AG08395 (cell line): ENCODE results near the gene YPEL2.
"Not testable (repeated sequence)": the region's sequence is repeated elsewhere in the genome, so short reads cannot be mapped to it uniquely, and the experiment has no call there.

Source experiments
- DNase-seq: peaks from one replicate; pipeline ENCODE4 v3.0.0; 2012; ENCODE audit warnings: mixed read lengths, low spot score

Gene YPEL2, protein sequence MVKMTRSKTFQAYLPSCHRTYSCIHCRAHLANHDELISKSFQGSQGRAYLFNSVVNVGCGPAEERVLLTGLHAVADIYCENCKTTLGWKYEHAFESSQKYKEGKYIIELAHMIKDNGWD

DNA sequence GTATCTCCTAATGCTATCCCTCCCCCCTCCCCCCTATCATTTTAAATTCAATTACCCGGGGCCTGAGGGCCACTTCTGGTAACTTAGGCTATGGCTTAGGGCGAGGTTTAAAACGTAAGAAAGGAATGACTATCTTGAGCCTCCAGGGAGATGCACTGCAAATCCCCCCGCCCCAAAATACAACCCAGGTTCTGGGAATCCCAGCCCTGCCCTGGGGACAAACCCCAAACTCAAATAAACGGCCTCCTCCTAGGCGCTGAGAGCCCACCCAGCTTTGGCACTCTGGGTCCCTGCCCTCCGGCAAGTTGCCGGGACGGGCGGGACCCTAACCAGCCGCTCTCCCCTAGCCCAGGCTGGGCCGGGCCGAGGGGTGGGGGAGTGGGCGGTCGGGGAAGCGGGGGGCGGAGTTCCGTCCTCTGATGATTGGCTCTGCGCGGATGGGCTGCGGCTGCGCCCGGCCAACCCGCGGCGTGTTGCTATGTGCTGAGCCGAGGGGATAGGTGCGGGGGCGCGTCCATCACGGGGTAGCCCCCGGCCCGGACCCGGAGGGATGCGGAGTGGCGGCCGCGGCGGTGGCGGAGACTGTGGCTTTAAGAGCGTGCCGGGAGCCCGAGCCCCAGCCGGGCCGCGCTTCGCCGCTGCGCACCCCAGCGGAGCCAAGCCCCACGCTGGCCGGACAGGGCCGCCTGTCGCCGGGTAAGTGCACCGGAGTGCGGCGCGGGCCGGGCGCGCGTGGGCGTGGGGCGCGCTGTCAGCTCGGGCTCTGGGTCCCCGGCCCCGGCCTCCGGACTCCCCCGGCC is at the start of gene YPEL2:
Gene YPEL2, plus strand, starts transcription at position 527 of the 800 bp plus-strand sequence. CDS start 21,755 bp downstream, outside the sequence.
- DNase-seq, result peak; percentile 97

DNA sequence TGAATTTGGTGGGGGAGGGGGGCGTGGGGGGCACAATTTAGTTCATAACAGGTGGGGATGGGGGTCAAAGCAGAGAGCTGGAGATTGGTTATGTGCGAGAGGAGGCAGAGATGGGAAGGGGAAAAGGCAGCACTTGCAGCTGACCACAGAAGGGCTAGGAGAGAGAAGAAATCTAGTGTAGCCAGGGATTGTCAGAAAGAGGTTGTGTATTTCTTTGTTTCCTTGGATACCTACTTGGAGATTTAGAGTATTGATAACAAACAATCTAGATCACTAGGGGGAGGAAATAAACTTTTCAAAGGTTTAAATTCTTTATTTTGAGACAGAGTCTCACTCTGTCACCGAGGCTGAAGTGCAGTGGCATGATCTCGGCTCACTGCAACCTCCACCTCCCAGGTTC is 47.1 kb upstream of the YPEL2 start:
- no peak for DNase-seq

DNA sequence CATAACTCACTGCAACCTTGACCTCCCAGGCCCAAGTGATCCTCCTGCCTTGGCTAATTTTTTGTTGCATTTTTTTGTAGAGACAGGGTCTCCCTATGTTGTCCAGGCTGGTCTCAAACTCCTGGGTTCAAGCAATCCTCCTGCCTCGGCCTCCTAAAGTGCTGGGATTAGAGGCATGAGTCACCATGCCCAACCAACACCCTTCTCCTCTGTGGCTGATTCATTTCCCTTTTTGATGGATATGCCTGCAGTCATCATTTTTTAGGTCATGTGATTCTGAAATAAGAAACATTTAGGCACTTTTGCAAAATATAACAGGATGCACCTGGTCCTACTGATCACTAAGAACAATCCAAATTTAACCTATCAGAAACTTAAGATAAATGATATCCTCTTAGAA is 44.0 kb upstream of the YPEL2 start:
- DNase-seq, result no peak

DNA sequence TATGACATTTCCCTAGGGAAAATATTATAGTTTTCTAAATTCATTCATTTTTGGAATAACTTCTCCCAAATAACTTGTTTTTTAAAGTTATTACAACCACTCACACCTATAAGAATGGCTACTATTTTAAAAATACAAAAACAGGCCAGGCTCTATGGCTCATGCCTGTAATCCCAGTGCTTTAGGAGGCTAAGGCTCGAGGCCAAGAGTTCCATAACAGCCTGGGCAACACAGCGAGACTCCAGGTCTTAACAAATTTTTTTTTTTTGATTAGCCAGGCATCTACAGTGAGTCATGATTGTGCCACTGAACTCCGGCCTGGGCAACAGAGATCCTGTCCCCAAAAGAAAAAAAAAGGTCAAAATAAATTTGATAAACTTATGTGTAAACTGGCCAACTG is 43.6 kb upstream of the YPEL2 start:
- DNase-seq, result no peak

DNA sequence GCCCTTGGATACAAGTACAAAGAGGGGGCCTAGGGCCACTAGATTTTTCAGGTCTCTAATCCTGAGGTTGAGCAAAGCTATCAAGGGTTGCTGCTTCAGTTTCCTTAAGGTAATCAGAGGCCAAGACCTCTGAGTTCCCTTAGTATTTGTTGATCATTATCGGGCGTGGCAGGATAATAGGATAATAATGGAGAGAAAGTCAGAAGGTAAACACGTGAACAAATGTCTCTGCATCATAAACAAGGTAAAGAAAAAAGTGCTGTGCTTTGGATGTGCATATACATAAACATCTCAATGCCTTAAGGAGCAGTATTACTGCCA is 41.5 kb upstream of the YPEL2 start:
- no peak for DNase-seq

DNA sequence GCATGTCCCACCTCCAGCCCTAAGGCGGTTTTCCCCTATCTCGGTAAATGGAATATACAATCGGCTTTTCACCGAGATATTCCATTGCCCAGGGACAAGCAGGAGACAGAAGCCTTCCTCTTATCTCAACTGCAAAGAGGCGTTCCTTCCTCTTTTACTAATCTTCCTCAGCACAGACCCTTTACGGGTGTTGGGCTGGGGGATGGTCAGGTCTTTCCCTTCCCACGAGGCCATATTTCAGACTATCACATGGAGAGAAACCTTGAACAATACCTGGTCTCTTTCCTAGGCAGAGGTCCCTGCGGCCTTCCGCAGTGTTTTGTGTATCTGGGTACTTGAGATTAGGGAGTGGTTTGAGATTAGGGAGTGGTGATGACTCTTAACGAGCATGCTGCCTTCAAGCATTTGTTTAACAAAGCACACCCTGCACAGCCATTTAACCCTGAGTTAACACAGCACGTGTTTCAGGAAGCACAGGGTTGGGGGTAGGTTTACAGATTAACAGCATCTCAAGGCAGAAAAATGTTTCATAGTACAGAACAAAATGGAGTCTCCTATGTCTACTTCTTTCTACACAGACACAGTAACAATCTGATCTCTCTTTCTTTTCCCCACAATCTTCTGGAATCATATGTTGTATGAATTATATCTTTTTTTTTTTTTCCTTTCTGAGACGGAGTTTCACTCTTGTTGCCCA is 41.0 kb upstream of the YPEL2 start:
- not testable (repeated sequence) for DNase-seq

DNA sequence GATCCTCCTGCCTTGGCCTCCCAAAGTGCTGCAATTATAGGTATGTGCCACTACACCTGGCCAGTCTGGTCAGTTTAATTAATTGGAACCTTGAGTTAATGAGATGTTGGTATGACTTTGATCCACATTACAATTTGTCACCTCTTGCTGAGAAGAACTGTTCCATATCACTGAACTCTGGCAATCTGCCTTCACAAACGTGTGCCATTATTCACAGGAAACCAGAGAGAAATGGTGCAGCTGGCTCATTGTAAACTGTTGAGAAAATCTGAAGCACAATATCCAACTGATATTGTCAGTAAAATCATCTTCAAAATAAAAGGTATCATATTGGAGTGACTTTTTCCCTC is 39.3 kb upstream of the YPEL2 start:
- no peak for DNase-seq

DNA sequence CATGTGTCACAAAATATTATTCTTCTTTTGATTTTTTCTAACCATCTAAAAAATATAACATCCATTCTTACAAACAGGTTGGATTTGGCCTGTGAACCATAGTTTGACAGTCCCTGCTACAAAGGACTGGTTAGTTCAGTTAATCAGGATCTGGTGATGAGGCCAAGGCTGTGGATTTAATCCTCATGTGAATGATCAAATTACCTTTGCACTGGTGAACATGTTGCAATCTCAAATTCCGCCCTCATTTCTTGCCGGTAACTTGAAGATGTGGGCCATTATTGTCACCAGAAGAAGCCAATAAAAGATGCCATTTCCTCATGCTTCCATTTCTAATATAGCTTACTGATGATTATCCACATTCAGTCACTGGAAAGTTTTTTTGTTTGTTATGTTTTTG is 35.3 kb upstream of the YPEL2 start:
- no peak for DNase-seq

DNA sequence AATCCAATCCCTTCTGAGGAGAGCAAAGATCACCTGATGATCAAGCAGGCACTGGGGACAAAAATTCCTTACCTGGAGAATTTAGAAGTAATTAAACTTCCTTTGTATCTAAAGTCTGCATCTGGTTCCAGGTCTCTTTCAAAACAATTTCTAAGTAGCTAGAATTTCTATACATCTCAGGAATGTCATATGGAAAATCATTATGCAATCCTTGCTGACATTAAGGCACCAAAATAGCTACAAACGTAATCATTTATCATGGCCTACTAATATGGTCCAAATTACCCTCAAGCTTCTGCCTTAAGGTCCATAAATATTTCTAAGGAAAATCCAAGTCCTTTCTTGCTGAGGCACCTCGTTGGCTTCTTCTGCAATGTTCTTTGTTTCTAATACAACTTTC is 32.9 kb upstream of the YPEL2 start:
- no peak for DNase-seq

DNA sequence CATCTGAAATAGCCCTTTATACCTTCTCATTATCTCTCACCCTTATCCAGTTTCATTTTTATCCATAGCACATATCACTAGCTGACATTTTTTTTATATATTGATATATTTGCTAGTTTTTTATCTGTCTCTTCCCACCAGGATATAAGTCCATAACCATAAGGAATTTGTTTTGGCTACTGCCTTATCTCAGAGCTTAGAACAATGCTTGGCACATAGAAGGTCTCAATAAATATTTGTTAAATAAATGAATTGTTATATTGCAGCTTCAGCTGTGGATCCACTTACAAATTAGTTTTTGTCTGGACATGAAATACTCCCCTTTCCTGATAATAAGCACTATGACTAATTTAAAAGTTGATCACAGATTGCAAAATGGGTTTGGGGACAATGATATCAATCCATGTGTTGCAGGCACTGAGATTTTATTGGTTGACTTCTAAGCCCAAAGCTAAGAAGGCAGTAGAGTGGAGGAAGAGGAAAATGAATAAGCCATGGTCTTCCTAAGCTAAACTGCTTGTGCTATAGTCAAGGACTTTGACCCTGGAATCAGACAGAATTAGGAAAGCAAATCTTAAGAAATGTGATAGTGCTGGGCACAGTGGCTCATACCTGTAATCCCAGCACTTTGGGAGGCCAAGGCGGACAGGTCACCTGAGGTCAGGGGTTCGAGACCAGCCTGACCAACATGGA is 31.9 kb upstream of the YPEL2 start:
- DNase-seq, result no peak

DNA sequence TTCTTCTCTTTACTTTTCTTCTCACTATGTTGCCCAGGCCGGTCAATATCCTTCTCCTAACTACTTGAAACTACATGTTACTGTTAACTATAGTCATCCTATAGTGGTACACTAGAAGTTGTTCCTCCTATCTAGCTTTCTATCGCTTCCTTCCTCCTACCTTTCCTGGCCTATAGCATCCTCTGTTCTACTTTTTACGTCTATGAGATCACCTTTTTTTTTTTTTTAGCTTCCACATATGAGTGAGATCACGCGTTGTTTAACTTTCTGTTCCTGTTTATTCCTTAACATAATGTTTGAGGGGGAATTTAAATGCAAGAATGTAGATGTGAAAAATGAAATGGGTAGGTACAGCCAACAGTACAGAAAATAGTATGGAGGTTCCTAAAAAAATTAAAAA is 30.5 kb upstream of the YPEL2 start:
- DNase-seq, result no peak

DNA sequence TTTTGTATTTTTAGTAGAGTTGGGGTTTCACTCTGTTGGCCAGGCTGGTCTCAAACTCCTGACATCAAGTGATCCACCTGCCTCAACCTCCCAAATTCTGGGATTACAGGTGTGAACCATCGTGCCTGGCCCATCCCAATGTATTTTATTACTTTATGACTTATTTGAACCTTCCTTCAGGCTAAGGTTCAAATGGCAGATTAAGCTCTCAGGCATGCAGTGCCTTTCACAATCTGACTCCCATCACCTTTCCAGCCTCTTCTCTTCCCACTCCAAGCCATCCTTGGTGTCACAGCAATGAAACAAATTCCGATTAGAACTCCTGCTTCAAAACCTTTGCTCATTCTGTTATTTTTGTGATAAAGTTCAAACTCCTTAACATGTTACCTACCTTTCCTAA is 26.6 kb upstream of the YPEL2 start:
- no peak for DNase-seq

DNA sequence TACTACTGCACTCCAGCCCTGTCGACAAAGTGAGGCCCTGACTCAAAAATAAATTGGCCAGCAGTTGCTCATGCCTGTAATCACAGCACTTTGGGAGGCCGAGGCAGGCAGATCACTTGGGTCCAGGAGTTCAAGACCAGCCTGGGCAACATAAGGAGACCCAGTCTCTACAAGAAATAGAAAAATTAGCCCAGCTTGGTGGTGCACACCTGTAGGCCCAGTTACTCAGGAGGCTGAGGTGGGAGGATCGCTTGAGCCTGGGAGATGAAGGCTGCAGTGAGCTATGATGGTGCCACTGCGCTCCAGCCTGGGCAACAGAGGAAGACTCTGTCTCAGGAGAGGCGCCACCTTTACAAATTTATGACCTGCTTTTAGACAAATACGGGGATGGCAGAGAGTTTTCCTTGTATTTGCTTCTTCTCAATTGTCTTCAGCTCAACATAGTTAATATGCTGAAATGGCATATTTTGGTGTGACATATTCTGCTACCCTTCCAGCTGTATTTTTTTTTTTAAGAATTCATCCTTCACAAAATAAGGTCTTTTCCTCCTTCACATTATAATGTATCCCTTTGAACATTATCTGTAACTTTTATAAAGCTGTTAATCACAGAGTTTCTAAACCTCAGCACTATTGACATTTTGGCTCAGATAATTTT is 21.1 kb upstream of the YPEL2 start:
- no peak for DNase-seq

DNA sequence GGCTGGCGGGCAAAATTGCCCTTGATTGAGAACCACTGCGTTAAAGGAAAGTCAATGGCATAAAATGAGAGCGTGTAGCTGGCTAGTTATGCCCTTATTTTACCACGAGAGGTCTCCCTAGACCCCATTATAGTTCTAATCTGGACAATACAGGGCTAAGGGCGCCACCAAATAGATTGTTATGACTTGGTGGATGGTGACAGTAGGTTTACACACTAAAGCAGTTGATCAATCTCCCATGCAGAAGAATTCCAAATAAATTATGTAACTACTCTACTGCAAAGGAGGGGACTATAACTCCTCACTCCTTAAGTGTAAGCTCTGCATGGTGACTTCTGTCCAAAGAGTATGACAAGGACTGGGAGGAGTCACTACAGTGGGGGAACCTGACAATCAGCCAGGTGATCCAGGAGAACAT is 20.4 kb upstream of the YPEL2 start:
- DNase-seq, result peak; percentile 79

DNA sequence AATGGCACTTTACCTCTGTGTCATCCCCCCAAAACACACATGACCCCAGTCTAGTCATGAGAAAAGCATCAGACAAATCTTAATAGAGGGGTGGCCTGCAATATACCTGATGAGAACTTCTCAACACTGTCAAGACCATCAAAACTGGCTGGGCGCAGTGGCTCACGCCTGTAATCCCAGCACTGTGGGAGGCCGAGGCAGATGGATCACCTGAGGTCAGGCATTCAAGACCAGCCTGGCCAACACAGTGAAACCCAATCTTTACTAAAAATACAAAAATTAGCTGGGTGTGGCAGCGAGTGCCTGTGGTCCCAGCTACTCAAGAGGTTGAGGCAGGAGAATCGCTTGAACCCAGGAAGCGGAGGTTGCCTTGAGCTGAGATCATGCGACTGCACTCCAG is 19.9 kb upstream of the YPEL2 start:
- DNase-seq, result not testable (repeated sequence)

DNA sequence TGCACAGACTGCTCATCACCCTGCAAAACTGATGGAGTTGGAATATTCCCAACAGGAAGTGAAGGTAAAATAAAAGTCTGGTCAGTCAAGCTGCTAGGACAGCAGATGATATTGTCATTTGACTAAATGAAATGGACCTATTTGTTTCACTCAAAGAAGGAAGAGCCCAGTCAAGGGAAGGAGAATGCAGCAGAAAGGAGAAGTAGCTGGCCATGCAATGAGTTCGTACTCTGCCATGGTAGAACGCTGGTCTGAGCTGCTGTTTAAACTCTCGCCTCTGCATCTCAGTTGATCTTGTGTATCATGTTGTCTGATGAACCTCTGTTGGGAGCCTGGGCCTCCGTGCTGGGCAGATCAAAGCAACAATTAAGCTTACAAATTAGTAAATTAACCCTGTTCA is 15.6 kb upstream of the YPEL2 start:
- DNase-seq, result no peak

DNA sequence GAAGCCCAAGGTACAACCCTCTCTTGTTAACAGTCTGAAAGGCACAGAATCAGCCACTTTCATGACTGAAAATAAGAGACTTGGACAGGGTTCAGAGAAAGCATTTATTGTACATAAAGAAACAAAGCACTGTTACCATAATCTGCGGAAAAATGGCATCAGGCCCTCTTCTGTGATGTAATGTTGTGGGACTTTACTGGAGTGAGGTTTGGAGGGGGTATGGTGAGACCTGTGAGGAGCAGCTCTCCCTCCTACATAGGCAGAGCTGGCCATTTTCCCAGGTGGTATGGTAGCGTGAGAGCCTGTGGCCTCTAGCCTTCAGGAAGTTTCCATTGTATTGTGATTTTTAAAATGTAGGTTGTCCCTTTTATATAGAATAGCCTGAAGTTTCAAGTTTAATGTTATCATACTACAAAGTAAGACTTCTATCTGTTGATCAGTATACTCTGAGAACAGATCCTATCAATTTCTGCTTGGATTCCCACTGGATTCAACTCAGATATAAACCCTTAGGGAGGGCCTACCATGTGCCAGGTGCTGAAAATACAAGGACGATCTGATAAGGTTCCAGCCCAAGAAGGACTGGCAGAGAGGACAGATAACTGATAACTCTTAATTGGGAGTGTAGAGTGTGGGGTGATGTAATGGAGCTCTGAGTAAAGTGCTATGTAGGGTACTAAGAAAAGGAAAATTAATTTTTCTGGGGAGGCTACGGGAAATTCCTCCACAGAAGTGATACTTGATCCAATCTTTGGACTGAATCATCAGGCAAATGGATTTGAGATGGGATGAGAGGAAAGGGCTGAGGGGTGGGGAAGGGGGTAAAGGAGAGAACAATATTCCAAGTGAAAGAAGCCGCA is 4.1 kb upstream of the YPEL2 start:
- no peak for DNase-seq

DNA sequence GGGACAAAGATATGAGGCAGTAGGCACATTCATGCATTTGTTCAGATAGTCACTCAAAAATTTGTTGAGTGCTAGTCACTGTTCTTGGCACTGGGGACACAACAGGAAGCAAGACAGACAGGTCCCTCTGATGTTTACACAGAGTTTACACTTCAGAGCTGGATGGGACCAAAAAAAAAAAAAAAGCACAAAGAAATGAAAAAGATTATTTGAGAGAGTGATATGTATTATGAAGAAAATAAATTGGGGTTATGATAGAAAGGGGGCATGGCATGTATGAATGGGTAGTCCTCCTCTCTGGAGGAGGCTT is 3.5 kb upstream of the YPEL2 start:
- DNase-seq, result no peak

DNA sequence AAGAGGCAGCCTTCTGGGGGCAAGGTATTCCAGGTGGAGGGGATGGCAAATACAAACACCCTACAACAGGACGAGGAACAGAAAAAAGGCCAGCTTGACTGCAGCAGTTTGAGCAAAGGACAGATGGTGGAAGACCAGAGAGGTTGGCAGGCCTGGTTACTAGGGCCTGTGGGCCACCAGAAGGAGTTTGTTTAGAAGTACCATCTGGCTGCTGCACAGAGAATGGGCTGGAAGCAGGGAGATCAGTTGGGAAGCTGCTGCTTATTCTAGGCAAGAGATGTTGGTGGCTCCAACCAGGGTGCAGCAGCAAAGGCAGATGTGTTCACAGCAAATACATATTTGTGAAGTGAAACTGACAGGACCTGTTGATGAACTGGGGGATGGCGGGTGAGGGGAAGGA is 2.9 kb upstream of the YPEL2 start:
- DNase-seq, result no peak

DNA sequence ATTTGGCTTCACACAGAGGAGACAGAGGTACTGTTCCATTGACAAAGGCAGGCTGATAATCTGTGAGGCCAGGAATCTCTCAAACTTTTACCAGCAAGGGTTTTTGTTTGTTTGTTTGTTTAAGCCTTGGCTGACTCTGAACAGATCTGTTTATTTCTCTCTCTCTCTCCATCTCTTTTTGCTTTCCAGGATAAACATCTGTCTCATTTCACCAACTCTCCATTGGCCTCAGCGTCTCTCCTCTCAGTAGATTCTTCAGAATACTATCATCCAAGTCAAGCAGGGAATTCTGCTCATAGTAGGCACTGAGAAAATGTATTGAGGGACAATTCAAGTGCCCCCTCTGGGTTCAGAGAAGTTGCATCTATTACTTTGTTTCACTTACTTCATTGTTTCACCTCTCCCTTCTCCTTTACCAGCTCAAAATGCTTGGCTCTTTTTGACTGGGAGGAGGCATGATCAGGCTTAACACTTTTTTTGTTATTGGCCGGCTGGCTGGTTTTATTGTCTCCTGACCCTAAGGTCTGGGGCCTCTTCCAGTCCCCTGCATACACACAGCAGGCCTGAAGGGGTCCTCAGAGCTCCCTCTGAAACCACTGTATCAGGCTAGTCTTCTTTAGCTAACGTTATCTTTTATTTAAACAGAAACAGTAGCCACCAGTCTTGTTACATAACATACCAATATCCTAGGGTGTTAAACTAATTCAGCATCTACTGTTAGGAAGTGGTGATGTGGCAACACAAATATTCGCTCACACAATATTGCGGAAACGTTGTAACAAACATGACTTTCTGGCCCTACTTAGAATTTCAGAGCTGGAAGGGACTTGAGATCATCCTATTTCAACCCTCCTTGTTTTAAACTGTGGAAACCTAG is 2.0 kb upstream of the YPEL2 start:
- DNase-seq, result peak; percentile 86
